Right lung (tissue), 5 donors: ENCODE results near the gene MCF2L2. TPM values are rescaled to one million over a fixed set of nuclear protein-coding genes. Genes with fewer than 3 reads are reported as not detected.

Experiments used
- DNase-seq, 2 donors: peaks; one replicate each; pipeline ENCODE4 v3.0.0-alpha.2; 2013
- polyA plus RNA-seq, 5 donors: library from polyadenylated mRNA; unstranded; fragments of 120-200 nt; gene quantifications; one replicate each; pipeline versions ENCODE4 v1.2.1 to v1.2.3, GENCODE V29; 2013; ENCODE audit warnings: inconsistent platforms in 1 of 5, low replicate concordance in 1 of 5; ENCODE audit not compliant: insufficient read length in 5 of 5, insufficient read depth in 1 of 5

The MCF2L2 gene
- polyA plus RNA-seq, 5 donors: 1.3 to 3.2 (median 2.6) TPM

GRCh38 chr3:183128709-183129108, 299.7 kb downstream of the MCF2L2 start:
- DNase-seq: no peak

Other genes with a start within 250 kb of the MCF2L2 start
- 10 to 100 TPM; 18.1 to 31.5 (median 25.7) TPM for gene B3GNT5, start 175.4 kb downstream of the MCF2L2 start, polyA plus RNA-seq
- 1 to 10 TPM; 1.5 to 2.3 (median 1.9) TPM for gene KLHL6, start 127.1 kb upstream of the MCF2L2 start, polyA plus RNA-seq
- gene KLHL24, start 207.0 kb upstream of the MCF2L2 start, polyA plus RNA-seq: 10 to 100 TPM; 27.6 to 48.8 (median 47.2) TPM